Ascending aorta (tissue), 2 donors: Measurements from ENCODE around the gene NAA10. TPM values are rescaled to one million over a fixed set of nuclear protein-coding genes. Genes with fewer than 3 reads are reported as not detected.

Experiments used
- DNase-seq, 2 donors: peaks; one replicate each; pipeline ENCODE4 v3.0.0-alpha.2; 2019; ENCODE audit warnings: low spot score in 2 of 2
- H3K27ac ChIP-seq, 2 donors: fragments of 200-600 bp; sonication (generic); one replicate each; pipeline ENCODE4 v1.5.1; 2016 to 2017; ENCODE audit warnings: mild to moderate bottlenecking in 1 of 2
- H3K27me3 ChIP-seq: fragments of 200-600 bp; sonication (generic); one replicate; pipeline ENCODE4 v1.5.1; 2017
- H3K36me3 ChIP-seq, 2 donors: fragments of 200-600 bp; sonication (generic); one replicate each; pipeline ENCODE4 v1.5.1; 2016
- H3K4me1 ChIP-seq, 2 donors: fragments of 200-600 bp; sonication (generic); one replicate each; pipeline ENCODE4 v1.5.1; 2016 to 2017; ENCODE audit warnings: mild to moderate bottlenecking in 1 of 2
- H3K4me3 ChIP-seq, 2 donors: fragments of 200-600 bp; sonication (generic); one replicate each; pipeline ENCODE4 v1.5.1; 2016 to 2017; ENCODE audit warnings: mild to moderate bottlenecking in 1 of 2
- H3K9me3 ChIP-seq, 2 donors: fragments of 200-600 bp; sonication (generic); one replicate each; pipeline ENCODE4 v1.5.1; 2016
- CTCF ChIP-seq, 3 experiments: fragments of 200-600 bp in 2 of 3; fragments of 450-650 bp in 1 of 3; sonication (generic) in 2 of 3; IDR thresholded peaks; one replicate each; pipeline ENCODE4 v1.5.1; 2016 to 2019; ENCODE audit warnings: antibody characterized with exemption in 3 of 3, mild to moderate bottlenecking in 1 of 3, moderate library complexity in 1 of 3
- intact Hi-C: fragments of 100-400 bp; cut with DNase I; formaldehyde crosslinking; loops from one replicate; pipeline ENCODE4 v1.15.1; 2023
- total RNA-seq: library from RNA; depleted of rRNA; stranded (reverse); fragments of >200 nt; gene quantifications from one replicate; pipeline ENCODE4 v1.1.0, GENCODE V29; 2016

Gene NAA10
- total RNA-seq, 1 donor from 2014 or later, result 155 TPM

DNA sequence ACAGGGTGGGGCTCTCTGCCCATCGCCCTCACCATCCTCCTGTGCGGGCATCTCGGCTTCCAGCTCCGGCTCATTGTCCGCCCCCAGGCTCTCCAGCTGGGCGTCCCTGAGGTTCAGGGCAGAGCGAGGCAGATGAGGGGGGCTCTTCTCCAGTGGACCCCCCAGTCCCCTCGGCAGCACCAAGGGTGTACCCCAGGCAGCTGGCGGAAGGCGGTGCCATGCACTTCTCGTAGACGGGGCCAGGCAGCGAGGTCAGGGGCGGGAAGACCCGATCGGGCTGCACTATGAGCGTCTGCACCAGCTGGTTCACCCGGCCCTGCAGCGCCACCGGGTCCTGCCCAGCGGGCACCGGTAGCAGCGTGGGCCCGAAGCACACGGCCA is 24.9 kb downstream of the NAA10 start:
- TF ChIP-seq CTCF (IDR thresholded peaks at IDR 0.05), result no peak
- no peaks in the 10 kb centered on the region for H3K27me3 ChIP-seq

DNA sequence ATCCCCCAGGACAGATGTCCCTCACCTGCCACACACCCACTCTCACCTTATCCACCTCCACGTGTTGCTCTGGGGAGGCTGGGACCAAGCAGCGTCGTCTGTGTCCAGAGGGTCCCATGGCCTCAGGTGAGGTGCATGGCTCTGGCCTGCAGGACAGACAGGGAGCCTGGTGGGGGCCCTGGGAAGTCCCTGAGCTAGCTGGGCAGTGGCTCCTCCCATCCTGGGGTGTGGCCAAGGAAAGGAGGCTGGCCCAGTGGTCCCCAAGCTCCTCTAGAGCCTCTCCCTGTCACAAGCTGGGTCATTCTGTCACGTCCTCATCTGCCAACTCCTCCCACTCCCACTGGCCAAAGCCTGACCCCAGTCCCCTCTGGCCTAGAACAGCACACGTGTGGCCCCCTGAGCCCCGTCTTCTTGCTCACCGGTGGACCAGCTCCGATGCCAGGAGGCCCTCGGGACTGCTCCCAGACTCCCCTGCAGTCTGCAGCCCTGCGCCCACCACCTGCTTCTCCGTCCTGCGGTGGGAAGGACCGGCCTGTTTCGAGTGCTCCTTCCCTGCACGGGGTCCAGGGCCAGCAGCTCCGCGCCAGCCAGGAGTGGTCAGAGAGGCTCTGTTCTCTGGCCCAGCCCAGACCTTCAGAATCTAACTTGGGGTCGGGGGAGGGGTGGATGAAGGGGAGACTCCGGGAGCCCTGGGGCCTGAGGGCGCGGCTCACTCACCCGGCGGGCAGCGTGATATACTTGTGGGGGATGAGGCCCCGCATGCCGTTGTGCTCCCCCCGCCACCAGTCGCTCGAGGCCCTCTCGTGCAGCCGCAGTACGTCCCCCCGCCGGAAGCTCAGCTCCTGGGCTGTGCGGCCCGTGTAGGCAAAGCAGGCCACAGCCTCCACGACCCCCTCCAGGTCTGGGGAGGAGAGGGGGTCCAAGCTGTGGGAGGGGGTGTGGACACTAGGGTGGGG is 25.5 kb downstream of the NAA10 start:
- no peaks in the 10 kb centered on the region for H3K4me1 ChIP-seq
- H3K4me3 ChIP-seq, result no peak overlapping the region
- no peak overlapping the region for H3K27ac ChIP-seq
- no peaks in the 10 kb centered on the region for H3K36me3 ChIP-seq
- H3K27me3 ChIP-seq, result no peaks in the 10 kb centered on the region
- intact Hi-C loops, result no loop called here
- DNase-seq, result no peak
- TF ChIP-seq CTCF (IDR thresholded peaks at IDR 0.05), result no peak
- H3K9me3 ChIP-seq, result no peaks in the 10 kb centered on the region

More for the DNA sequence above, 24.9 kb downstream of the NAA10 start:
- intact Hi-C loops, result no loop called here
- H3K4me1 ChIP-seq, result no peaks in the 10 kb centered on the region
- no peaks in the 10 kb centered on the region for H3K36me3 ChIP-seq
- DNase-seq, result no peak
- H3K27ac ChIP-seq, result no peak overlapping the region
- no peaks in the 10 kb centered on the region for H3K9me3 ChIP-seq
- no peak overlapping the region for H3K4me3 ChIP-seq

DNA sequence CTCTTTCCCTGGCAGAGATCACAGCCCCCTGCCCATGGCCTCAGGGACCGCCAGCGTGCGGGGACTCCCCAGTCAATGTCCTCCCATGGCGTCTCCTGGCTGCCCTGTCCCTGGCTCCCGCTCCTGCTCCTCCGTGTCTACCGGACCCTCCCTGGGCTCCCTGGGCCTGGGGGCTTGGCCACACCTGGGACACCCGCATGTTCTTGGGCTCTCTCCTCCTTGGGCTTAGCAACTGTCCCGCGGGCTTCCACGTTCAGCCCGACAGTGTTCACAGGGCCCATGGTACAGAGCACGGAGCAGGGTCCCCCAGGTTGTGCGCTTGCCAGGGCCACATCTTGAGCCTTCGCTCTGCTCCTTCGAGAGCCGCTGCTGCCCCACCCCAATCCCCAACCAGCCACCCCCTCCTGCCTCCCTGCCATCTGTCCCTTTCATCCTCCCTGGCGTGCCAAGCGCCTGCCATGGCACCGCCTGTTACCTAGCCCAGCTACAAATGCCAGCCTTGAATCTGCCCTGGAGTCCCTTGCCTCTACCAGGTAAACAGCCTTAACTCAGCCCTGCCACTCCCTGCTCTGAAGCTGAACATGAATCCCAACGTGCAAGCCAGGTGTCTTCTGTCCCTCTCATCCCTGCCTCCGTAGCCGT is 26.5 kb downstream of the NAA10 start:
- Histone ChIP-seq H3K9me3 (no peaks in the 10 kb centered on the region), H3K4me1 (no peaks in the 10 kb centered on the region), H3K27ac (no peak overlapping the region), H3K36me3 (no peaks in the 10 kb centered on the region), H3K27me3 (no peaks in the 10 kb centered on the region), H3K4me3 (no peak overlapping the region)
- no peak for DNase-seq
- intact Hi-C loops, result no loop called here
- TF ChIP-seq CTCF (IDR thresholded peaks at IDR 0.05), result no peak

DNA sequence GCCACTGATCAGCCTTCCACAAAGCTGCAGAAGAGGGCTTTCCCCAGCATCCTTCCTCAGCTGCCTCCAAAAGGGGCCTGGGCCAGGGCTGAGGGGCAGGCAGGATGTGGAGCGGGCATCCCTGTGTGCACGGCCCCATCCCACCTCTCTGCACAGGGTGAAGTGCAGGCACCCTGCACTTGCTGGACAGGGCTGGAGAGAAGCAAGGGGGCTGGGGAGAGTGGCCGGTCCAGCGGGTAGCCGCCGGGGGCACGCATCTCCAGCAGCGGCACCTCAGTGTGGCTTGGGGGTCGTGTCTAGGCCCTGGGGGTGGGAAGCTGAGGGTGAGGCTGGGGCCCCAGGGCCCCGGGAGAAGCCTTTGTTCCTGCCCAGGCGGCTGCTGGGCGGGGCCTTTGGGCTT is 27.4 kb downstream of the NAA10 start:
- Histone ChIP-seq H3K4me3 (no peak overlapping the region), H3K27me3 (no peaks in the 10 kb centered on the region), H3K9me3 (no peaks in the 10 kb centered on the region), H3K27ac (no peak overlapping the region), H3K4me1 (no peaks in the 10 kb centered on the region), H3K36me3 (no peaks in the 10 kb centered on the region)
- intact Hi-C loops, result no loop called here
- no peak for TF ChIP-seq CTCF (IDR thresholded peaks at IDR 0.05)
- no peak for DNase-seq

DNA sequence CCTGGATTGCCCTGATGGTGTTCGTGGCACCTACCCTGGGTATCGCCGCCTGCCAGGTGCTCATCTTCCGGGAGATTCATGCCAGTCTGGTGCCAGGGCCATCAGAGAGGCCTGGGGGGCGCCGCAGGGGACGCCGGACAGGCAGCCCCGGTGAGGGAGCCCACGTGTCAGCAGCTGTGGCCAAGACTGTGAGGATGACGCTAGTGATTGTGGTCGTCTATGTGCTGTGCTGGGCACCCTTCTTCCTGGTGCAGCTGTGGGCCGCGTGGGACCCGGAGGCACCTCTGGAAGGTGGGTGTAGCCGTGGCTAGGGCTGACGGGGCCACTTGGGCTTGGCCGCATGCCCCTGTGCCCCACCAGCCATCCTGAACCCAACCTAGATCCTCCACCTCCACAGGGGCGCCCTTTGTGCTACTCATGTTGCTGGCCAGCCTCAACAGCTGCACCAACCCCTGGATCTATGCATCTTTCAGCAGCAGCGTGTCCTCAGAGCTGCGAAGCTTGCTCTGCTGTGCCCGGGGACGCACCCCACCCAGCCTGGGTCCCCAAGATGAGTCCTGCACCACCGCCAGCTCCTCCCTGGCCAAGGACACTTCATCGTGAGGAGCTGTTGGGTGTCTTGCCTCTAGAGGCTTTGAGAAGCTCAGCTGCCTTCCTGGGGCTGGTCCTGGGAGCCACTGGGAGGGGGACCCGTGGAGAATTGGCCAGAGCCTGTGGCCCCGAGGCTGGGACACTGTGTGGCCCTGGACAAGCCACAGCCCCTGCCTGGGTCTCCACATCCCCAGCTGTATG is 28.5 kb downstream of the NAA10 start:
- H3K27me3 ChIP-seq, result no peaks in the 10 kb centered on the region
- no peak overlapping the region for H3K27ac ChIP-seq
- no peaks in the 10 kb centered on the region for H3K9me3 ChIP-seq
- DNase-seq, result no peak
- no peaks in the 10 kb centered on the region for H3K4me1 ChIP-seq
- TF ChIP-seq CTCF (IDR thresholded peaks at IDR 0.05), result no peak
- H3K4me3 ChIP-seq, result no peak overlapping the region
- intact Hi-C loops, result no loop called here
- H3K36me3 ChIP-seq, result no peaks in the 10 kb centered on the region
